Measurements from ENCODE around the gene GPR148. TPM values are rescaled to one million over a fixed set of nuclear protein-coding genes. Genes with fewer than 3 reads are reported as not detected.
"Not testable (repeated sequence)": the region's sequence is repeated elsewhere in the genome, so short reads cannot be mapped to it uniquely, and the experiment has no call there.

GPR148 gene
- total RNA-seq, 1 donor from 2014 or later = not detected

DNA sequence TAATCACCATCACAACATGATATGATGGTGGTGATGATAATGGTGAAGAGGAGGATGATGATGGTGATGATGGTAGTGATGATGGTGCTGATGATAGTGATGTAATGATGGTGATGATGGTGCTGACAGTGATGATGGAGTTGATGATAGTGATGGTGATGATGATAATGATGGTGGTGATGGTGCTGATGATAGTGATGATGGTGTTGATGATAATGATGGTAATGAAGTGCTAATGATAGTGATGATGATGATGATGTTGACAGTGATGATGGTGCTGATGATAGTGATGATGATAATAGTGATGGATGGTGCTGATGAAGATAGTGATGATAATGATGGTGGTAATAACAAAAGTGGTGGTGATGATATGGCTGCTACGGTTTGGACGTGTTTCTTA, 4.4 kb upstream of the GPR148 start:
- no peak for DNase-seq (ENCODE audit: low spot score in 2 of 2)
- TF ChIP-seq, protein P1, sequence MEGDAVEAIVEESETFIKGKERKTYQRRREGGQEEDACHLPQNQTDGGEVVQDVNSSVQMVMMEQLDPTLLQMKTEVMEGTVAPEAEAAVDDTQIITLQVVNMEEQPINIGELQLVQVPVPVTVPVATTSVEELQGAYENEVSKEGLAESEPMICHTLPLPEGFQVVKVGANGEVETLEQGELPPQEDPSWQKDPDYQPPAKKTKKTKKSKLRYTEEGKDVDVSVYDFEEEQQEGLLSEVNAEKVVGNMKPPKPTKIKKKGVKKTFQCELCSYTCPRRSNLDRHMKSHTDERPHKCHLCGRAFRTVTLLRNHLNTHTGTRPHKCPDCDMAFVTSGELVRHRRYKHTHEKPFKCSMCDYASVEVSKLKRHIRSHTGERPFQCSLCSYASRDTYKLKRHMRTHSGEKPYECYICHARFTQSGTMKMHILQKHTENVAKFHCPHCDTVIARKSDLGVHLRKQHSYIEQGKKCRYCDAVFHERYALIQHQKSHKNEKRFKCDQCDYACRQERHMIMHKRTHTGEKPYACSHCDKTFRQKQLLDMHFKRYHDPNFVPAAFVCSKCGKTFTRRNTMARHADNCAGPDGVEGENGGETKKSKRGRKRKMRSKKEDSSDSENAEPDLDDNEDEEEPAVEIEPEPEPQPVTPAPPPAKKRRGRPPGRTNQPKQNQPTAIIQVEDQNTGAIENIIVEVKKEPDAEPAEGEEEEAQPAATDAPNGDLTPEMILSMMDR (IDR thresholded peaks at IDR 0.05) = no peak
- Histone ChIP-seq H3K9me3 (no peaks in the 10 kb centered on the region), H3K4me1 (peaks cover 7 to 15% of the 10 kb centered on the region in 2 donors), H3K4me3 (no peak overlapping the region), H3K36me3 (no peaks in the 10 kb centered on the region), H3K27me3 (no peaks in the 10 kb centered on the region), H3K27ac (no peak overlapping the region)
- intact Hi-C loops (cut with DNase I) = no loop called here

DNA sequence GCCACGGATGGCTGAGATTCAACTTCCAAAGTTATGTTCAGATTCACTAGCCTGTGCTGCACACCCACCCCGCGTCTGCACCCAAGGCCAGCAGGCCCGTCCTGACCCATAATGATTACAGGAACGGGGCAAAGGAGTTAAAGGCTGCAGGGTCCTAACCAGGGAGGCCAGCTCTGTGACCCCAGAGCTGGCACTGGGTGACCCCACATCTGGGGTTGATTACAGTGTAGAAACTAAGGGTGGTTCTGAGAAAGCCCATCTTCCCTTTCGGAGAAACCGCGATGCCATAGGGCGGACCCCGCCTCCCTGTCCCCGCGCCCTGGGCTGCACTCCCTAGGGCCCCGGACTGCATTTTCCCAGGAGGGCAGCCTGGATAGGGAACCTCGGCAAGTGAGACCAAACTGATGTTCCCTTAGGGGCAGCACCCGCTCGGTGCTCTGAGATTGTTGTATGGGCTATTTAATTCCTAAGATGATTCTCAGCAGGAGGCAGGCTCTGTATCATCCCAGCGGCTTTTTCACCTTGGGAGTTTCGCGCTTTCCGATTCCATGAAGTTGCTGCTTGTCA, 2.2 kb upstream of the GPR148 start:
- Histone ChIP-seq H3K27ac (peak overlapping the region; percentile 73 to 86), H3K4me1 (peaks cover 7 to 15% of the 10 kb centered on the region in 2 donors), H3K27me3 (no peaks in the 10 kb centered on the region), H3K36me3 (no peaks in the 10 kb centered on the region), H3K9me3 (no peaks in the 10 kb centered on the region), H3K4me3 (peak overlapping the region; percentile 64 to 67)
- DNase-seq (ENCODE audit: low spot score in 2 of 2) = no peak
- intact Hi-C loops (cut with DNase I) = loop anchor here (5.0 kb wide), 5 partner anchors 71 to 849 kb away; partner anchors contain the start of genes FAM168B, IMP4 and PTPN18
- TF ChIP-seq, protein P1 (IDR thresholded peaks at IDR 0.05) = no peak

DNA sequence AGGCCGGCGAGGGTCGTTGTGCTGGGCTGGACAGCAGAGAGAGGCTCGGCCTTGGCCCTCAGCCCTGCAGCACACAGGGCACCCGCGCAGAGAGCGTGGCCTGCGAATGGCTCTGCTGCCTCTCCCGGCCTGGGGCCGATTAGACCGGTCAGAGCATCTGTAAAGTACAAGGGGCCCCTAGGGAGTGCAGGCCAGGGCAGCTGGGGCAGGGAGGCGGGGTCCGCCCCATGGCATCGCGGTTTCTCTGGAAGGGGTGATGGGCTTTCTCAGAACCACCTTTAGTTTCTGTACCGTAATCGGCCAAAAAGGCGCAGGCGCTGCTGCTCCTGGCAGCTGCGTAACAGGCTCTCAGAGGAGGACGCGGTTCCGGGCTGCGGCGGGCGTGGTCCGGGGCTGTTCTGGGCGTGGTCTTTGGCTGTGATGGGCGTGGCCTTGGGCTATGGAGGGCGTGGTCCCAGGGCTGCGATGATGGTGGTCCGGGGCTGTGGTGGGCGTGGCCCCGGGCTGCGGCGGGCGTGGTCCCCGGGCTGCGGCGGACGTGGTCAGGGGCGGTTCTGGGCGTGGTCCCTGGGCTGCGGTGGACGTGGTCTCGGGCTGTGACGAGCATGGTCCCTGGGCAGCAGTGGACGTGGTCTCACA, 1.5 kb upstream of the GPR148 start:
- TF ChIP-seq, protein P1 (IDR thresholded peaks at IDR 0.05) = no peak
- no peaks in the 10 kb centered on the region for H3K27me3 ChIP-seq
- H3K36me3 ChIP-seq = no peaks in the 10 kb centered on the region
- peak overlapping the region; percentile 73 to 86 for H3K27ac ChIP-seq
- intact Hi-C loops (cut with DNase I) = loop anchor here (5.0 kb wide), 5 partner anchors 70 to 850 kb away; partner anchors contain the start of genes FAM168B, IMP4 and PTPN18
- H3K9me3 ChIP-seq = no peaks in the 10 kb centered on the region
- peaks cover 7 to 15% of the 10 kb centered on the region in 2 donors for H3K4me1 ChIP-seq
- peak; percentile 46 to 91 for DNase-seq (ENCODE audit: low spot score in 2 of 2)
- H3K4me3 ChIP-seq = peak overlapping the region; percentile 64 to 67

DNA sequence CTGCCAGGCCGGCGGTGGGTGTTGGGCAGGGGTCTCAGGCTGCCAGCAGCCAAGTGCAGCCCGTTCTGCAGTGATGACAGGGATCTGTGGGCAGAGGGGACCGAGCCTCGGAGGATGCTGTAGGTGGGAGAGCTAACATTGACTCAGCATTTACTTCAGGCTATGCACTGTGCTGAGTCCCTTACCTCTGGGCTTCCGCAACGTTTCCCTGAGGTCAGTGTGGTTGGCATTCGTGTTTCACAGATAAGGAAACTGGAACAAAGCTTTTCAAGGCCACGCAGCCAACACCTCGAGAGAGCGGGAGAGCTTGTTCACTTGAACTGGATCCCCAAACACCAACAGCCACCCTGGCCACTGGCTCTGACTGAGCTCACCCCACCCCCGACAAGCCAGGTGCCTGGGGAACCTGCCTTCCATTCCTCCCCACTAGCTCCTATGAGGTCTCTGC, 839 bp upstream of the GPR148 start:
- TF ChIP-seq, protein P1 (IDR thresholded peaks at IDR 0.05) = no peak
- Histone ChIP-seq H3K36me3 (no peaks in the 10 kb centered on the region), H3K9me3 (no peaks in the 10 kb centered on the region), H3K27ac (peak overlapping the region; percentile 73 to 86), H3K27me3 (no peaks in the 10 kb centered on the region), H3K4me1 (peaks cover 7 to 15% of the 10 kb centered on the region in 2 donors), H3K4me3 (peak overlapping the region; percentile 64 to 67)
- intact Hi-C loops (cut with DNase I) = loop anchor here (5.0 kb wide), 5 partner anchors 69 to 851 kb away; partner anchors contain the start of genes FAM168B, IMP4 and PTPN18
- DNase-seq (ENCODE audit: low spot score in 2 of 2) = no peak

DNA sequence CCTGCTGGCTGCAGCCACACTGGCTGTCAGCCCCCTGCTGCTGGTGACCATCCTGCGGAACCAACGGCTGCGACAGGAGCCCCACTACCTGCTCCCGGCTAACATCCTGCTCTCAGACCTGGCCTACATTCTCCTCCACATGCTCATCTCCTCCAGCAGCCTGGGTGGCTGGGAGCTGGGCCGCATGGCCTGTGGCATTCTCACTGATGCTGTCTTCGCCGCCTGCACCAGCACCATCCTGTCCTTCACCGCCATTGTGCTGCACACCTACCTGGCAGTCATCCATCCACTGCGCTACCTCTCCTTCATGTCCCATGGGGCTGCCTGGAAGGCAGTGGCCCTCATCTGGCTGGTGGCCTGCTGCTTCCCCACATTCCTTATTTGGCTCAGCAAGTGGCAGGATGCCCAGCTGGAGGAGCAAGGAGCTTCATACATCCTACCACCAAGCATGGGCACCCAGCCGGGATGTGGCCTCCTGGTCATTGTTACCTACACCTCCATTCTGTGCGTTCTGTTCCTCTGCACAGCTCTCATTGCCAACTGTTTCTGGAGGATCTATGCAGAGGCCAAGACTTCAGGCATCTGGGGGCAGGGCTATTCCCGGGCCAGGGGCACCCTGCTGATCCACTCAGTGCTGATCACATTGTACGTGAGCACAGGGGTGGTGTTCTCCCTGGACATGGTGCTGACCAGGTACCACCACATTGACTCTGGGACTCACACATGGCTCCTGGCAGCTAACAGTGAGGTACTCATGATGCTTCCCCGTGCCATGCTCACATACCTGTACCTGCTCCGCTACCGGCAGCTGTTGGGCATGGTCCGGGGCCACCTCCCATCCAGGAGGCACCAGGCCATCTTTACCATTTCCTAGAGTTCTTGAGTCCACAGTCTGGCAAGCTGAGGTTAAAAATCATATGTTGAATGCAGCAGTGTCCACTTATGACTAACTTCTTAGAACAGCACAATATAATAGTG, 741 bp downstream of the GPR148 start:
- no peak for DNase-seq (ENCODE audit: low spot score in 2 of 2)
- Histone ChIP-seq H3K9me3 (no peaks in the 10 kb centered on the region), H3K4me3 (no peak overlapping the region), H3K27ac (peak overlapping the region in 1 of 2 donors; percentile 25), H3K27me3 (no peaks in the 10 kb centered on the region), H3K36me3 (no peaks in the 10 kb centered on the region), H3K4me1 (peaks cover 7 to 15% of the 10 kb centered on the region in 2 donors)
- intact Hi-C loops (cut with DNase I) = loop anchor here (5.0 kb wide), 5 partner anchors 68 to 852 kb away; partner anchors contain the start of genes FAM168B, IMP4 and PTPN18
- TF ChIP-seq, protein P1 (IDR thresholded peaks at IDR 0.05) = no peak

DNA sequence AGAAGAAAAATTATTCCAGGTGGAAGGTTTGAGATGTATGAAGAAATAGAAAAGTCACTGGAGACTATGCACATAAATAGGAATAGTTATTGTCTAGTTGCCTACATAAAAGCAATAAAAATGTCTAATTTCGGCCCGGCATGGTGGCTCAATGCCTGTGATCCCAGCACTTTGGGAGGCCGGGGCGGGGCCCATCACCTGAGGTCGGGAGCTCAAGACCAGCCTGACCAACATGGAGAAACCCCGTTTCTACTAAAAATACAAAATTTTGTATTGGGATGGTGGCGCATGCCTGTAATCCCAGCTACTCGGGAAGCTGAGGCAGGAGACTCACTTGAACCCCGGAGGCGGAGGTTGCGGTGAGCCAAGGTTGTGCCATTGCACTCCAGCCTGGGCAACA, 3.4 kb downstream of the GPR148 start:
- H3K4me1 ChIP-seq; intact Hi-C loops (cut with DNase I); DNase-seq (ENCODE audit: low spot score in 2 of 2): not testable (repeated sequence)

More for the DNA sequence above, 3.4 kb downstream of the GPR148 start:
- H3K9me3 ChIP-seq, H3K36me3 ChIP-seq, H3K4me3 ChIP-seq, H3K27me3 ChIP-seq, H3K27ac ChIP-seq: not testable (repeated sequence)

Data from ascending aorta (tissue), 2 donors.